K562 (cell line): ENCODE data around the gene RAD17. TPM values are rescaled to one million over a fixed set of nuclear protein-coding genes. Genes with fewer than 3 reads are reported as not detected.

Source experiments
- CBX1 ChIP-seq: sonication (generic); IDR thresholded peaks from 2 replicates; pipeline ENCODE4 v1.6.1; 2016; ENCODE audit warnings: antibody characterized with exemption, low read depth, mild to moderate bottlenecking
- CEBPB ChIP-seq: fragments of 450-650 bp; IDR thresholded peaks from 2 replicates; pipeline ENCODE4 v1.6.1; 2016; ENCODE audit warnings: missing genetic modification characterization, missing compliant biosample characterization
- CTCF ChIP-seq, 3 experiments: IDR thresholded peaks in 2 of 3; conservative IDR thresholded peaks in 1 of 3; 2 replicates each; pipeline ENCODE4 v1.5.1; 2011 to 2012; ENCODE audit warnings: low read length in 3 of 3, mild to moderate bottlenecking in 3 of 3, control low read depth in 2 of 3, improper control_type of control experiment in 1 of 3, inconsistent platforms in 1 of 3, low read depth in 1 of 3, mixed read lengths in 1 of 3, moderate library complexity in 1 of 3; ENCODE audit not compliant: insufficient read depth in 2 of 3
- FOSL1 ChIP-seq: fragments of 200-800 bp; sonication (Bioruptor generic); conservative IDR thresholded peaks from 2 replicates; pipeline ENCODE4 v1.6.1; 2016; ENCODE audit warnings: missing genetic modification characterization, missing compliant biosample characterization
- FUS ChIP-seq: fragments of 200-400 bp; formaldehyde crosslinking; optimal IDR thresholded peaks from 2 replicates; pipeline ENCODE3; 2017; ENCODE audit warnings: low read depth, low read length
- HDAC1 ChIP-seq, 2 experiments: fragments of 450-650 bp; IDR thresholded peaks; 2 replicates each; pipeline ENCODE4 v1.6.1; 2016 to 2017; ENCODE audit warnings: inconsistent platforms in 1 of 2, mild to moderate bottlenecking in 1 of 2, moderate library complexity in 1 of 2
- HDAC8 ChIP-seq: fragments of 450-650 bp; IDR thresholded peaks from 2 replicates; pipeline ENCODE4 v1.6.1; 2016; ENCODE audit warnings: mild to moderate bottlenecking, missing genetic modification characterization, moderate library complexity, missing compliant biosample characterization
- KDM4B ChIP-seq, 2 experiments: fragments of 450-650 bp in 1 of 2; sonication (generic) in 1 of 2; IDR thresholded peaks; 2 replicates each; pipeline ENCODE4 v1.6.1; 2016 to 2017; ENCODE audit warnings: borderline replicate concordance in 2 of 2, antibody characterized with exemption in 1 of 2, low read depth in 1 of 2, mild to moderate bottlenecking in 1 of 2
- LCOR ChIP-seq: sonication (generic); formaldehyde crosslinking; IDR thresholded peaks from 2 replicates; pipeline ENCODE4 v1.8.0; 2022; ENCODE audit warnings: mild to moderate bottlenecking, missing genetic modification reagents
- MEF2D ChIP-seq: conservative IDR thresholded peaks from 2 replicates; pipeline ENCODE4 v1.6.1; 2016; ENCODE audit warnings: low read depth, missing genetic modification characterization, missing compliant biosample characterization
- NCOA1 ChIP-seq: fragments of 450-650 bp; IDR thresholded peaks from 2 replicates; pipeline ENCODE4 v1.6.1; 2016; ENCODE audit warnings: low read depth
- NCOA2 ChIP-seq, 2 experiments: fragments of 450-650 bp; IDR thresholded peaks; 2 replicates each; pipeline ENCODE4 v1.6.1; 2018; ENCODE audit warnings: mild to moderate bottlenecking in 2 of 2, moderate library complexity in 1 of 2; ENCODE audit not compliant: partially characterized antibody in 2 of 2
- NFYB ChIP-seq: IDR thresholded peaks from 2 replicates; pipeline ENCODE4 v1.6.1; 2011; ENCODE audit warnings: mild to moderate bottlenecking, moderate library complexity; ENCODE audit not compliant: insufficient read length; ENCODE audit errors: extremely low read depth
- POU5F1 ChIP-seq: fragments of 150-350 bp; IDR thresholded peaks from 2 replicates; pipeline ENCODE4 v1.6.1; 2014; ENCODE audit warnings: borderline replicate concordance, low read length, low read depth, mild to moderate bottlenecking; ENCODE audit not compliant: partially characterized antibody
- TAF1 ChIP-seq: IDR thresholded peaks from 2 replicates; pipeline ENCODE4 v1.6.1; 2011; ENCODE audit warnings: mild to moderate bottlenecking, low read length, moderate library complexity; ENCODE audit not compliant: insufficient read depth, control insufficient read depth, severe bottlenecking; ENCODE audit errors: extremely low read depth
- TFE3 ChIP-seq: fragments of 450-650 bp; formaldehyde crosslinking; IDR thresholded peaks from 2 replicates; pipeline ENCODE4 v1.4.0; 2020; ENCODE audit warnings: mild to moderate bottlenecking, mixed read lengths
- ZNF766 ChIP-seq: fragments of 200-800 bp; sonication (Bioruptor generic); conservative IDR thresholded peaks from 2 replicates; pipeline ENCODE4 v1.6.1; 2016; ENCODE audit warnings: missing genetic modification characterization, missing compliant biosample characterization
- polyA plus RNA-seq, 8 experiments: library from polyadenylated mRNA; depleted of rRNA in 4 of 8; stranded (reverse) in 5 of 8; unstranded in 3 of 8; fragments of >200 nt; fragmentation: Nextera tagmentation in 2 of 8; fragmentation: Illumina TruSeq in 1 of 8; extraction: Ambion mirVana in 2 of 8; extraction: Trizol in 1 of 8; gene quantifications; 2 replicates each; pipeline versions ENCODE4 v1.2.1 to v1.2.3, GENCODE V29; 2011 to 2014; ENCODE audit warnings: inconsistent platforms in 1 of 8, missing spikeins in 1 of 8
- total RNA-seq, 7 experiments: library from RNA; depleted of rRNA in 6 of 7; stranded (reverse); fragments of >200 nt in 6 of 7; fragmentation: Illumina TruSeq in 2 of 7; extraction: Trizol in 2 of 7; gene quantifications; 2 replicates each; pipeline versions ENCODE4 v1.2.1 to v1.2.3, GENCODE V29; 2011 to 2021; ENCODE audit warnings: low replicate concordance in 1 of 7
- TF ChIP-seq, protein P1 (sequence below): sonication (generic); formaldehyde crosslinking; IDR thresholded peaks from 2 replicates; pipeline ENCODE4 v1.8.0; 2022; ENCODE audit warnings: mild to moderate bottlenecking, missing genetic modification reagents

The RAD17 gene
- total and polyA plus RNA-seq, 9 of the 15 experiments (the other 6 are each of a cell fraction or from before 2014, with no cell fraction given), result 21.1 to 50.1 (median 40.1) TPM

- peak; percentile 52 for TF ChIP-seq TFE3 (CRISPR knock-in tag)
- TF ChIP-seq, protein P1, sequence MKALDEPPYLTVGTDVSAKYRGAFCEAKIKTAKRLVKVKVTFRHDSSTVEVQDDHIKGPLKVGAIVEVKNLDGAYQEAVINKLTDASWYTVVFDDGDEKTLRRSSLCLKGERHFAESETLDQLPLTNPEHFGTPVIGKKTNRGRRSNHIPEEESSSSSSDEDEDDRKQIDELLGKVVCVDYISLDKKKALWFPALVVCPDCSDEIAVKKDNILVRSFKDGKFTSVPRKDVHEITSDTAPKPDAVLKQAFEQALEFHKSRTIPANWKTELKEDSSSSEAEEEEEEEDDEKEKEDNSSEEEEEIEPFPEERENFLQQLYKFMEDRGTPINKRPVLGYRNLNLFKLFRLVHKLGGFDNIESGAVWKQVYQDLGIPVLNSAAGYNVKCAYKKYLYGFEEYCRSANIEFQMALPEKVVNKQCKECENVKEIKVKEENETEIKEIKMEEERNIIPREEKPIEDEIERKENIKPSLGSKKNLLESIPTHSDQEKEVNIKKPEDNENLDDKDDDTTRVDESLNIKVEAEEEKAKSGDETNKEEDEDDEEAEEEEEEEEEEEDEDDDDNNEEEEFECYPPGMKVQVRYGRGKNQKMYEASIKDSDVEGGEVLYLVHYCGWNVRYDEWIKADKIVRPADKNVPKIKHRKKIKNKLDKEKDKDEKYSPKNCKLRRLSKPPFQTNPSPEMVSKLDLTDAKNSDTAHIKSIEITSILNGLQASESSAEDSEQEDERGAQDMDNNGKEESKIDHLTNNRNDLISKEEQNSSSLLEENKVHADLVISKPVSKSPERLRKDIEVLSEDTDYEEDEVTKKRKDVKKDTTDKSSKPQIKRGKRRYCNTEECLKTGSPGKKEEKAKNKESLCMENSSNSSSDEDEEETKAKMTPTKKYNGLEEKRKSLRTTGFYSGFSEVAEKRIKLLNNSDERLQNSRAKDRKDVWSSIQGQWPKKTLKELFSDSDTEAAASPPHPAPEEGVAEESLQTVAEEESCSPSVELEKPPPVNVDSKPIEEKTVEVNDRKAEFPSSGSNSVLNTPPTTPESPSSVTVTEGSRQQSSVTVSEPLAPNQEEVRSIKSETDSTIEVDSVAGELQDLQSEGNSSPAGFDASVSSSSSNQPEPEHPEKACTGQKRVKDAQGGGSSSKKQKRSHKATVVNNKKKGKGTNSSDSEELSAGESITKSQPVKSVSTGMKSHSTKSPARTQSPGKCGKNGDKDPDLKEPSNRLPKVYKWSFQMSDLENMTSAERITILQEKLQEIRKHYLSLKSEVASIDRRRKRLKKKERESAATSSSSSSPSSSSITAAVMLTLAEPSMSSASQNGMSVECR, result peak; percentile 96
- peak; percentile 57; the same call in 1 of the 2 replicates for TF ChIP-seq LCOR (CRISPR knock-in tag)
- 0 out of 2 replicates have a peak, but pooled peaks have one; percentile 37 for TF ChIP-seq MEF2D (tag)
- TF ChIP-seq CBX1, result peak; percentile 97
- TF ChIP-seq ZNF766 (CRISPR knock-in tag), result peak; percentile 81
- TF ChIP-seq HDAC1 (IDR thresholded peaks at IDR 0.05), result peak in 1 of 2 experiments; percentile 85; a peak in 2 of 4 replicates
- 0 out of 4 replicates have a peak, but pooled peaks of 1 of the 2 experiments have one; percentile 37 for TF ChIP-seq KDM4B (IDR thresholded peaks at IDR 0.05; ENCODE audit: borderline replicate concordance in 2 of 2, low read depth in 1 of 2)
- TF ChIP-seq NFYB, result no peak
- TF ChIP-seq NCOA2 (IDR thresholded peaks at IDR 0.05; ENCODE audit: partially characterized antibody in 2 of 2), result peak in 1 of 2 experiments; percentile 98
- peak; percentile 97 for TF ChIP-seq FUS
- TF ChIP-seq HDAC8 (tag), result no peak
- no peak for TF ChIP-seq NCOA1
- no peak for TF ChIP-seq CTCF (IDR thresholded peaks at IDR 0.05 in 2 of 3, conservative IDR thresholded peaks at IDR 0.05 in 1 of 3; ENCODE audit: insufficient read depth in 2 of 3, low read depth in 1 of 3, low read length in 3 of 3)
- TF ChIP-seq TAF1, result peak; percentile 77
- TF ChIP-seq POU5F1, result no peak
- no peak for TF ChIP-seq CEBPB (tag)
- 0 out of 2 replicates have a peak, but pooled peaks have one; percentile 37 for TF ChIP-seq FOSL1 (tag)
Measured at GRCh38 chr5:69369340-69370121, at the start of gene RAD17, which contains the start of the genes AK6 and TAF9 (continued).
